C4-2B (cell line): ENCODE measurements around the gene TGFB1.

Source experiments
- H3K27ac ChIP-seq: fragments of 450-650 bp; 2 replicates; pipeline ENCODE4 v1.5.1; 2017
- ZFX ChIP-seq: fragments of 450-650 bp; IDR thresholded peaks from 2 replicates; pipeline ENCODE4 v1.6.1; 2017
- TF ChIP-seq, protein P1 (sequence below): fragments of 450-650 bp; conservative IDR thresholded peaks from 2 replicates; pipeline ENCODE4 v1.5.1; 2017; ENCODE audit warnings: mild to moderate bottlenecking

TGFB1 gene

DNA sequence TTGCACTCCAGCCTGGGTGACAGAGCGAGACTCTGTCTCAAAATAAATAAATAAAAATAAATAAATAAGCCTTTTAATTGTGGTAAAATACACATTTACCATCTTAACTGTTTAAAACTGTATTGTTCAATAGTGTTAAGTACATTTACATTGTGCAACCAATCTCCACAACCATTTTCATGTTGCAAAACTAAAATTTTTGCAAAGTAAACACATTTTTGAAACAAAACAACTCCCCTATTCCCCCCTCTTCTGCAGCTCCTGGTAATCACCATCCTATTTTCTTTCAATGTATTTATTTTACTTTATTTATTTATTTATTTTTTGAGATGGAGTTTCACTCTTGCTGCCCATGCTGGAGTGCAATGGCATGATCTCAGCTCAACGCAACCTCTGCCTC, 16.0 kb upstream of the TGFB1 start:
- H3K27ac ChIP-seq = no peak overlapping the region
- TF ChIP-seq ZFX = no peak
- TF ChIP-seq, protein P1, sequence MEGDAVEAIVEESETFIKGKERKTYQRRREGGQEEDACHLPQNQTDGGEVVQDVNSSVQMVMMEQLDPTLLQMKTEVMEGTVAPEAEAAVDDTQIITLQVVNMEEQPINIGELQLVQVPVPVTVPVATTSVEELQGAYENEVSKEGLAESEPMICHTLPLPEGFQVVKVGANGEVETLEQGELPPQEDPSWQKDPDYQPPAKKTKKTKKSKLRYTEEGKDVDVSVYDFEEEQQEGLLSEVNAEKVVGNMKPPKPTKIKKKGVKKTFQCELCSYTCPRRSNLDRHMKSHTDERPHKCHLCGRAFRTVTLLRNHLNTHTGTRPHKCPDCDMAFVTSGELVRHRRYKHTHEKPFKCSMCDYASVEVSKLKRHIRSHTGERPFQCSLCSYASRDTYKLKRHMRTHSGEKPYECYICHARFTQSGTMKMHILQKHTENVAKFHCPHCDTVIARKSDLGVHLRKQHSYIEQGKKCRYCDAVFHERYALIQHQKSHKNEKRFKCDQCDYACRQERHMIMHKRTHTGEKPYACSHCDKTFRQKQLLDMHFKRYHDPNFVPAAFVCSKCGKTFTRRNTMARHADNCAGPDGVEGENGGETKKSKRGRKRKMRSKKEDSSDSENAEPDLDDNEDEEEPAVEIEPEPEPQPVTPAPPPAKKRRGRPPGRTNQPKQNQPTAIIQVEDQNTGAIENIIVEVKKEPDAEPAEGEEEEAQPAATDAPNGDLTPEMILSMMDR = no peak

DNA sequence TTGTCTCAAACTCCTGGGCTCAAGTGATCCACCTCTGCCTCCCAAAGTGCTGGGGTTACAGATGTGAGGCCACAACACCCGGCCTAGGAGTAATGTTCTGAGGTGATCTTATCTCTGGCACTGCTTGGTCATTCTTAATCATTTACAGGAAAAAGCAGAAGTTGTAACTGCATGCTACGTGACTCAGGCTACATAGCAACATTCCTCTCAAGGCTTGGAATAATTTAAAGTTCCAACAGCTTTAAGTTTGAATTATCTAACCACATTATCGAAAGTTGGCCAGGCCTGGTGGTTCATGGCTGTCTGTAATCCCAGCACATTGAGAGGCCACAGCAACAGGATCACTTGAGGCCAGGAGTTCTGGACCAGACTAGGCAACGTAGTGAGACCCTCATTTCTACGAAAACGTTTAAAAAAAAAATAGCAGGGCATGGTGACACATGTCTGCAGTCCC, 14.2 kb upstream of the TGFB1 start:
- no peak for TF ChIP-seq ZFX
- TF ChIP-seq, protein P1 = no peak
- no peak overlapping the region for H3K27ac ChIP-seq

DNA sequence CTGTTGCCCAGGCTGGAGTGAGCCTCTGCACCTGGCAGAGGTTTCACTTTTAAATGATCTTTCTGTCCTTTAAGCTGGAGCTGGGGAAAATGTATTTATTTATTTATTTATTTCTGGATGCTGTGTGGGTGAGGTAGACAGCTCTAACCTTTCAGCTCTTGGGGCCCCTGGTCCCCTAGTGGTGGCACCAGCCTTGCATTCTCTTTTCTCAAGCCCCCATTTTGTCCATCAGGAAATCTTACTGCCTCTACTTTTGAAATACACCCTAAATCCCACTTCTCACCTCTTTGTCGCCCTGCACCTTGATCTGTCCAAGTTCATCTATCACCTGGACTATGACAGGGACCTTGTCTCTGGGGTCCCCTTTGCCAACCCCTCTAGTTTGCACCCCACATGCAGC, 12.4 kb upstream of the TGFB1 start:
- H3K27ac ChIP-seq = no peak overlapping the region
- TF ChIP-seq ZFX = no peak

DNA sequence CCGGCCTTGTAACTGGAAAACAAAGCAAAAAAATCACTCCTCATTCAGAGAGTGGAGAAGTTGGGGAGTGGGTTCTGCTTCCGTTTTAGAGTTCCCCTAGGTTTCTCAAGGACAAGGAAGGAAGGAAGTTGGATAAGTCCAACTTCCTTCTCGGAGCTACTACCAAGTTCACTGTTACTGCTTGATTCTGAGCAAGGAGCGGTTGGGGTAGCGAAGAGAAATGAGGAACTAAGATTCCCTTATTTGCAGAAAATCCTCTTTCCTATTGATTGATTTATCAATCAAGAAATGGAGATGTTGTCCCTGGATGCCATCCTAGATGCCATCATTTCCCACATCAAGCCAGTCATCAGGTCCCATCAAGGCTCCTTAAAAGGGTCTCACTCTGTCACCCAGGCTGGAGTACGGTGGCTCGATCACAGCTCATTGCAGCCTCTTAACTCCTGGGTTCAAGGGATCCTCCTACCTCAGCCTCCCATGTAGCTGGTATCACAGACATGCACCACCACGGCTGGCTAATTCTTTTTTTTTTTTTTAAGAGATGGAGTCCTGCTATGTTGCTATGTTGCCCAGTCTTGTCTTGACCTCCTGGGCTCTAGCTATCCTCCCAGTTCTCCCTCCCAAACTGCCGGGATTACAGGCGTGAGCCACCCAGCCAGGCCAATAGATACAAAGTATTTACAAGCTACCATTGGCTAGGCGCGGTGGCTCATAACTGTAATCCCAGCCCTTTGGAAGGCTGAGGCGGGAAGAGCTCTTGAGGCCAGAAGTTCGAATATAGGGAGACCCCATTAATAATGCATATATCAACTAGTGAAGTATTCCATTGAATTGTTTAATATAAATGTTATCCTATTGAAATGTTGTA, 11.0 kb upstream of the TGFB1 start:
- TF ChIP-seq, protein P1 = no peak
- TF ChIP-seq ZFX = no peak
- peak overlapping the region; percentile 76 for H3K27ac ChIP-seq

DNA sequence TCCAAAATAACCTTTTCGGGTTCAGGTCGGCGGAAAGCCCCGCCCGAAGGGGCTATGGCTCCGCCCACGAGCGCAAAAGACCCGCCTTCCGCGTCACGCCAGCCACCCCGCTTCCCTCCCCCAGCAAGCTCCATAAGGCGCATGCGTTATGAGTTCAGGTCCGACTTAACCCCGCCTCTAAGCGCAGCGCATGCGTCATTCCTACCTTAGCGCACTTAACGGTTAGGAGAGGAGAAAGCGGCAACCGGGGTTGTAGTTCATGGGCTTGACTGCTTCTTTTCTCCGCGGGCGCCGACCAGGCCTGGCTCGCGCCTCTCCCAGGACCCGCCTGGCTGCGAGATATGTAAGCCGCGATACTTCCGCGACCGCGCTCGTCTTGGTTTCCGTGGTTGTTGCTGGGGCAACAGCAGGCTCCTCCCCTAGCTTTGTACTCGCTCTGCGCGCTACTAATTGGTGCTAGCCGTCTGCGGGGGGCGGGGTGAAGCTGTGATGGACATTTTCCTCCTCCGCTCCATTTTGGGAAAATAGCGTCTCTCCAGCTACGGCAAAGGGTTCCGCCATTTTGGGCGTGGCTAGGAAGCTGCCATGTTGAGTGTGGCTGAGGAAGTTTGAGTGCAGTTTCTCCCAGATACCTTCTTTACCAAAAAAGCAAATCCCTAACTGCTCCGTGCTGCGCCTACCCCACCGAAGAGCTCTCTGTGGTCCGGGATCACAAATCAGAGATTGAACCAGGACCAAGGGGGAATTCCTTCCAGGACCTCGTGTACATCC, 10.2 kb upstream of the TGFB1 start, which contains the start of gene B9D2:
TSS of gene B9D2 (minus strand) at position 397 of the 771 bp plus-strand sequence. CDS start 630 bp downstream, outside the sequence.
- TF ChIP-seq ZFX = no peak
- TF ChIP-seq, protein P1 = no peak
- peak within 1 kb of the TSS; percentile 76 for H3K27ac ChIP-seq

DNA sequence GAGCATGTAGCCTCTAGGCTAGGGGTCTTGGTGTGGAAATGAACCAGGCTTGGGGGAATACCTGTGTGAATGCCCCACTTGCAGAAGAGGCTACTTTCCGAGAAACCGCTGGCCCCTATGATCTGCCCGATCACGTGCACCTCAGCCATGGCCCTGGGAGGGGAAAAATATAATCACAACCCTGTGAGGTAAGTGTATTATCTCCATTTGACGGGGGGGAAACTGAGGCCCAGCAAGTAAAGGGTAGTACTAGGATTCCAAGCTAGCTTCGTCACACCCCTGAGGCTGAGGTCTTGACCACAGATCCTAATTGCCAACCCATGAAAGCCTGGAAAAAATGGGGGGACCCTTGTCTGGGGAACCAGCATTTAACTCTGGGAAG, 9.6 kb upstream of the TGFB1 start:
- peak overlapping the region; percentile 76 for H3K27ac ChIP-seq

DNA sequence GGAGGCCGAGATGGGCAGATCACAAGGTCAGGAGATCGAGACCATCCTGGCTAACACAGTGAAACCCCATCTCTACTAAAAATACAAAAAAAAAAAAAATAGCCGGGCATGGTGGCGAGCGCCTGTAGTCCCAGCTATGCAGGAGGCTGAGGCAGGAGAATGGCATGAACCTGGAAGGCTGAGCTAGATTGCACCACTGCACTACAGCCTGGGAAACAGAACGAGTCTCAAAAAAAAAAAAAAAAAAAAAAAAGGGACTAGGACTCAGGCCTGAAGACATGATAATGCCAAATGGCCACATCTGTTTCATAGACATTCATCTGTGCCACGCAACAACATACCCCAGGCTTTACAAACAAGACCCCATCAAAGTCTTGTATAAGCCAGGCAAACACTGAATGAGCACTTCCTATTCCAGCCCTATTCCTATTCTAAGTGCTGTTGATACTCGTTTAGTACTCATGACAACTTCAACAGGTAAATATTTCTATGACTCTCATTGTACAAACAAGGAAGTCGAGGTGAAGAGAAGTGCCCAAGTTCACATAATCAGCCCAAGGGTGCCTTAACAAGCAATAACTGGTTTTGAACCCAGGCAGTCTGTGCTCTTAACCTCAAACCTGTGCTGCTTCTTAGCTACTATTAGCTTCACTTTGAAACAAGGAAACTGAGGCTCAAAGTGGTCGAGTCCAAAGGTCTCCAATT, 8.6 kb upstream of the TGFB1 start:
- H3K27ac ChIP-seq = no peak overlapping the region
- no peak for TF ChIP-seq ZFX
- TF ChIP-seq, protein P1 = no peak

More for the DNA sequence above, 9.6 kb upstream of the TGFB1 start:
- TF ChIP-seq ZFX = no peak
- TF ChIP-seq, protein P1 = no peak
